GM21786 (cell line): ENCODE results near the gene APBB2.
"Not testable (repeated sequence)": the region's sequence is repeated elsewhere in the genome, so short reads cannot be mapped to it uniquely, and the experiment has no call there.

Source experiments
- ATAC-seq: cut with Tn5 transposase; IDR thresholded peaks from one replicate; pipeline ENCODE4 v1.9.1; 2021; ENCODE audit not compliant: unreplicated experiment

The APBB2 gene

GRCh38 chr4:40840255-40840984, 373.9 kb downstream of the APBB2 start:
- ATAC-seq, result no peak

GRCh38 chr4:40838742-40839141, 375.6 kb downstream of the APBB2 start:
- ATAC-seq, result no peak

DNA sequence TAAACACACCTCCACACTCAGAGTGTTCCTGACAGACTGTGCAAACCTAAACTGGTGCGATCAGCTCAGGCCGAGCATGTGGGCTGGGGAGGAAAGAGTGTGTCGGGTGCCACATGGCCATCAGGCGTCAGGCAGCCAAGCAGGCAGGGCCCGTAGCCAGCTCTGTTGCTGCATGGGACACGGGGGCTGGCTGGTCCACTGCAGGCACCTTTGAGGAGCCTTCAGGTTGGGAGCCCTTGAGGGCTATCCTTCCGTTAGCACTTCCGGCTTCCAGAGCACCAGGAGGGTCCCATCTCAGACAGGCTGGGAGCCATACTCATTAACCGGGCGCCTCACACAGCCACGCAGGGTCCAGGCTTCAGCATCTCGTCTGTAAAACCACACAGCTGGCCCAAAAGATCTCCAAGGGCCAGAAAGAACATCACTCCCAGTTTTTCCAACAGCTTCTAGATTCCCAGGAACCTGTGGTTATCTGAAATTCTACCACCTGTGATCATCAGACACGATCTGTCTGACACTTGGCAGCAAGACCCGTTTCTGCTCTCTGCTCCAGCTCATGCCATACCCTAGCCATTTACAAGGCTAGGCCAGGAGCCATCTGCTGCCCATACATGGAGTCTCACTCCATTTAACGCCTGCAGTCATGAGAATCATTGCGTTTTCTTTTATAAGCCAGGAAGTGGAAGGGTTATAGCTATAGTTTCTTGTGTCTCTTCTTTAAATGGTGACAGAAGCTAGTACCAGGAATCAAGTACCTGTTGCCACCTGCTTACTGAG, 377.1 kb downstream of the APBB2 start:
- ATAC-seq, result no peak

DNA sequence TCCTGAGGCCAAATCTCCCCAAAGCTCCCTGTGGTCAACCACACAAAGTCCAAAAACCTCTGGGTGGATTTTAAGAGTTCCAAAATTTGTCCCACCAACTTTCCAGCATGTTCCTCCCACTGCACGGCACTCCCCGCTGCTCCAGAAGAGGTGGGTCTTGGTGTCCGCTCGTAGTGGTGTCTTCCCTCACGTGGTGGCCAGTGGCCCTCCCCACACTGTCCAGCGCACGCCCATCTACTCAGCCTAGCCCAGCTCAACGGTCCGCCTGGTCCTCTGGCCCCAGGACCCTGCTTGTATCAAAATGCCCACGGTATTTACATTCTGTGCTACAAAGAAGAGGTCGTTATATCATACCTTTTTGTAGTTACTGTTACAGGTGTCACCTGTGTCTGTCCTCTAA, 381.1 kb downstream of the APBB2 start:
- no peak for ATAC-seq

- ATAC-seq, result no peak
Observed at GRCh38 chr4:40832175-40832574, 382.2 kb downstream of the APBB2 start.

DNA sequence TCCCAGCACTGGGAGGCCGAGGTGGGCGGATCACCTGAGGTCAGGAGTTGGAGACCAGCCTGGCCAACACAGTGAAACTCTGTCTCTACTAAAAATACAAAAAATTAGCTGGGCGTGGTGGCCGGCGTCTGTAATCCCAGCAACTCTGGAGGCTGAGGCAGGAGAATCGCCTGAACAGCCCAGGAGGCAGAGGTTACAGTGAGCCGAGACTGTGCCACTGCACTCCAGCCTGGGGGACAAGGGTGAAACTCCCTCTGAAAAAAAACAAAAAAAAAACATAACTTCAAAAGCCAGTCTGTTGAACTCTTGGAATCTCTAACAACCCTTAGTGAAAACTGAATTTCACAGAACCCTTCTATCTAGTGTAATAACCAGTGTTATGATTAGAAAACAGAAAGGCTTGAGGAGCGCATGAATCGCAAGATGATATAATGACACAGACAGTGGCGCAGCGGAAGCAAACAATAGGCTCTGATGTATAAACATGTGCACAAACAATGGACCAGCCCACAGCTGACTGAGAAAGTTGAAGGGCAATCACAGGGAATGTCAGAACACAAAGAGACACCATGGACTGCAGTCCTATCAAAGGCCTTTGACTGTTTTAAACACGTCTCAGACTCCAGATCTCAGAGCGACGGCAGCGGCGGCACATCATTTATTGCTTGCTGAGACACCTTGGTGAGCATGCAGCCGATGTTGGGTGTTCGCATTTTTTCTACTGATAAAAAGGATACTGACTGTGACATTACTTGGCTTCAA, 383.0 kb downstream of the APBB2 start:
- no peak for ATAC-seq

DNA sequence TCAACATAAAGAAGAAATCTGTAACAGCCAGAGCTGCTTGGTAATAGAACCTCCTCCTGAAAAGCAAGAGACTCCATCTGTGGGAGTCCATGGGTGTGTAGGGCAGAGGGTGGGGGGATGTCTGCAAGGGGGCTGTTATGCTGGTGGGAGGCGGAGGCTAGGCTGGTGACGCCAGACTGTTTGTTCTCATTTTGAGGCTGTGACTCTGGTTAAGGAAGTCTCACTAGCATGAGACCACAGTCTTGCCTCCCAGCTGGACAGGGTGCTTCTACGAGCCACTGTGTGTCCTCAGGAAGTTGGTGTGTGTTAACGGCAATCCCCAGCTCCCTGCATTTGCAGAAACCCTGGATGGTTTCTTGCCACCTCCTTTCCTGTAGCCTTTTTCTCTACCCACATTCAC, 384.8 kb downstream of the APBB2 start:
- ATAC-seq, result no peak

GRCh38 chr4:40828661-40829060, 385.7 kb downstream of the APBB2 start:
- ATAC-seq, result no peak

DNA sequence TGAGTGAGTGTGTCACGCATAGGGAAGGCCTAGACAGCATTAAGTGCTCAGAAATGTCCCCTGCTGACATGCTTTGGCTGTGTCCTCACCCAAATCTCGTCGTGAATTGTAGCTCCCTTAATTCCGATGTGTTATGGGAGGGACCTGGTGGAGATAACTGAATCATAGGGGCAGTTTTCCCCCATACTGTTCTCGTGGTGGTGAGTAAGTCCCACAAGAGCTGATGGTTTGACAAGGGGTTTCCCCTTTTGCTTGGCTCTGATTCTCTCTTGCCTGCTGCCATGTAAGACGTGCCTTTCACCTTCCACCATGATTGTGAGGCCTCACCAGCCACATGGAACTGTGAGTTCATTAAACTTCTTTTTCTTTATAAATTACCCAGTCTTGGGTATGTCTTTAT, 386.6 kb downstream of the APBB2 start:
- ATAC-seq, result no peak

DNA sequence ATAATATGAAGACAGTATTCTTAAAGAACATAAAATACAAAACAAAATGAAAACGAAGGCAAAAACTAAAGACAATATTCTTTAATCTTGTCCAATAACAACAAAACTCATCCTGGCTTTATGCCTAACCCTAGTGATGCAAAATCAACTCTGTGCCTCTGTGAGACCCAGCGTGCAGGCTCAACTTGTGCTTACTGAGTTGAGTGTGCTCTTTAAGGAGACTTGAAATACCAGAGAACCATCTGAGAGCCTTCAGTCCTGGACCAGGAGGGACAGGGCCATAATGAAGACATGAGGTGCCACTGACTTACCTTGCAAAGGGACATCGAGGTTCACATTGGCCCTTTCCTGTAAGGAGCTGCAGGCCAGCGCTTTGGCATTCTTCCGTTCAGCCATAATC, 387.5 kb downstream of the APBB2 start:
- ATAC-seq, result no peak

DNA sequence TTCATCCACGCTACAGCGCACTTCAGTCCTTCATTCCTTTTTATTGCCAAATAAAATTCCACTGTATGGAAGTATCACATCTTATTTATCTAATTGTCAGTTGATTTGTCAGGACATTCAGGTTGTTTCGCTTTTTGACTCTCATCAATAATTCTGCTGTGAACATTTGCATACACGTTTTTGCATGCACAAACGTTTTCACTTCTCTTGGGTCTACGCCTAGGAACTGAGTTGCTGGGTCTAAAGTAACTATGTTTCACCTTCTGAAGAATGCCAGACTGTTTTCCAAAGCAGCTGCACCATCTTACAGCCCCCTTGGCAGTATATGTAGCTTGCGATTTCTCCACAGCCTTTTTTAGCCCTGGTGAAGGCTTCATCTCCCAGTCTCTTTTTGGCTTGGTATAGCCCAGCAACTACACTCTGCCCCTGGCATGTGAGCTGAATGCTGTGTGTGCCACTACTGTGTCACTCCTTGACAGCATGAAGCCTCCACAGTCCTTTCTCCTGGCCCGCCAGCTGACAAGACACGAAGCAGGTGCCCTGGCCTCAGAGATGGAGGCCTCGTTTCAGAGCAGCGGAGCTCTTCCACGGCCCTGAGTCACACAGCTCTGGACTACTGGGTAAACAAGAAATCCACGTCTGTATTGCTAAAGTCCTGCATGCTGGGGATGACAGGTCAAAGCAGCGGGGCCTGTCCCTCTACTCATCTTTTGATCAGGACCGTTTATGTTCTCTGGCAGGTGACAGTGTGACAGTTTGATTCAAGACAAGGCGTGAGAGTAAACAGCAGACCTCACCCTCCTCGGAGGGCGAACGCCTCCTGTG, 389.1 kb downstream of the APBB2 start:
- ATAC-seq, result no peak

- no peak for ATAC-seq
Observed at GRCh38 chr4:40822420-40823166, 391.7 kb downstream of the APBB2 start.

- ATAC-seq, result no peak
Observed at GRCh38 chr4:40820101-40820500, 394.2 kb downstream of the APBB2 start.

DNA sequence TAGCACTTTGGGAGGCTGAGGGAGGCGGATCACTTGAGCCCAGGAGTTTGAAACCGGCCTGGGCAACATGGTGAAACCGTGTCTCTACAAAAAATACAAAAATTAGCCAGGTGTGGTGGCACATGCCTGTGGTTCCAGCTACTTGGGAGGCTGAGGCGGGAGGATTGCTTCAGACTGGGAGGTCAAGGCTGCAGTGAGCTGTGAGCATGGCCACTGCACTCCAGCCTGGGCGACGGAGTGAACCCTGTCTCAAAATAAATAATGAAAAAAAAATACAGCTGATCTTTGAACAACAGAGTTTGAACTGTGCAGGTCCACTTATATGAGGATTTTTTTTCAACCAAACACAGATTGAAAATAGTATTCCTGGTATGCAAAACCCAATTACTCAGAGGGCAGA, 397.2 kb downstream of the APBB2 start:
- ATAC-seq, result not testable (repeated sequence)

DNA sequence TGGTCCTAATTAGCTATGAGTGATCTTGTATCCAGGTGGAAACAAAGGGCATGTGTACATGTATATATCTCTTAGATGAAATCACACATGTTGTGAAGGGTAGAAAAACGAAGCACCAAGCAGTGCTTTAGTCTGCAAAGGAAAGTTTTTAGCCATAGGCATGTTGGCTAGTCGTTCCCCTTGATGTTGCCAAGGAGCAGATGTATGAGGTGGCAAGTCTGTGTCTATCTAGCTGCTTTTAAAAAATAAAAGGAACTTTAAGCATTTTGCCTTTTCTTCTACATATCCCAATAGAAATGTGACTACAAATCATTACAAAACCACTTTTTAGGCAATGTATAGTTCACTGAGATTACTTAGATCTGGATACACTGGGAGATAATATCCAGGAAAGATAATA, 401.5 kb downstream of the APBB2 start:
- ATAC-seq, result no peak

- no peak for ATAC-seq
Observed at GRCh38 chr4:40812386-40812785, 402.0 kb downstream of the APBB2 start.

GRCh38 chr4:40811956-40812355, 402.4 kb downstream of the APBB2 start:
- ATAC-seq, result no peak

DNA sequence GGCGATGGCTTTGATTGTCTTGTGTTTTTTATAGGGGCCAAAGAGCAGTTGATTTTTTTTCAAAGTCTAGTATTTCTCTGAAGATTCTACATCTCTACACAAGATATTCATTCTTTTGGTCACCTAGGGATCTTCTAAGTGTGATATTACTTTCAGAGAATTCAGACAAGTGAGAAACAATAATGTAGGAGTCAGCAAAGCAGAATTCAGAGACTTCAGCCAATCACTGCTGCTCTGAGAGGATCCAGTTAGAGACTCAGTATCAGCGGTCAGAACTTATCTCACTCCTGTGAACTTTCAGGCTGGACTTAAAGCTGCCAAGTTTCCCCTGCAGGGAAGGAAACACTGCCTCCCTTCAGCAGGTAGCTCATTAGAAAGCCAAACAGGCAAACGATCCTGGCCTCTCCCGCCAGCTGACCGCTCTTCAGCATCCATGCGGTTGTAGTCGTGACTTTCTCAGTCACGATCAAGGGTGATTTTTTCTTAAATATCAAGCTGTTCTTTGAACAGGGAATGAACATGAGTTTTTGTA, 405.4 kb downstream of the APBB2 start:
- ATAC-seq, result no peak

GRCh38 chr4:40804598-40804997, 409.7 kb downstream of the APBB2 start:
- no peak for ATAC-seq

DNA sequence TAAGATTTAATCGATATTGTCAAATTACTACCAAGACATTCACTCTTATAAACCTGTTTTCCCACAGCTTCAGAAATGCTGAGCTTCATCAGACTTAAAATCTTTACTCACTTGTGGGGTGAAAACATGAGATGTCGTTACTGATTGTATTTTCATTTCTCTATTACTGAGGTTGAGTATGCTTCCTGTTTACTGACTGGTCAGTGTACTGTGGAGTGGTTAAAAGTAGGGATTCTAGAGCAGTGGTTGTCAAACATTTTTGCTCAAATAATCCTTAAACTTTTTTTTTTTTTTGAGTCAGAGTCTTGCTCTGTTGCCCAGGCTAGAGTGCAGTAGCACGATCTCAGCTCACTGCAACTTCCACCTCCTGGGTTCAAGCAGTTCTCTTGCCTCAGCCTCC, 414.3 kb downstream of the APBB2 start:
- ATAC-seq, result peak; percentile 91
